Uterus (tissue), 2 donors: ENCODE results near the gene MTX3.

Source experiments
- CTCF ChIP-seq, 4 experiments: fragments of 200-600 bp in 2 of 4; fragments of 450-650 bp in 2 of 4; sonication (generic) in 2 of 4; IDR thresholded peaks; one replicate each; pipeline ENCODE4 v1.5.1; 2016 to 2019; ENCODE audit warnings: antibody characterized with exemption in 4 of 4, mild to moderate bottlenecking in 2 of 4, moderate library complexity in 1 of 4
- POLR2A ChIP-seq, 2 donors: fragments of 450-650 bp; IDR thresholded peaks; one replicate each; pipeline ENCODE4 v1.6.1; 2016; ENCODE audit warnings: antibody characterized with exemption in 2 of 2, mild to moderate bottlenecking in 1 of 2, moderate library complexity in 1 of 2

GRCh38 chr5:79982136-79982535, 8.9 kb downstream of the MTX3 start:
- TF ChIP-seq POLR2A (IDR thresholded peaks at IDR 0.05) (no peak), CTCF (IDR thresholded peaks at IDR 0.05) (no peak)
